Measurements from ENCODE around the gene ACTN3.
"Not testable (repeated sequence)": the region's sequence is repeated elsewhere in the genome, so short reads cannot be mapped to it uniquely, and the experiment has no call there.

The ACTN3 gene

GRCh38 chr11:66569076-66569475 is 22.4 kb downstream of the ACTN3 start:
- Histone ChIP-seq H3K9ac (ENCODE audit: low read depth, low read length) (no peak overlapping the region), H3K36me3 (ENCODE audit: control insufficient read depth, insufficient read depth, low read length) (peaks cover 3% of the 10 kb centered on the region), H3K4me1 (ENCODE audit: control insufficient read depth, insufficient read depth, low read length) (peaks cover 4% of the 10 kb centered on the region), H3K27me3 (ENCODE audit: control insufficient read depth, insufficient read depth, low read length) (no peaks in the 10 kb centered on the region), H3K4me3 (ENCODE audit: low read depth, low read length) (no peak overlapping the region), H3K9me3 (ENCODE audit: control insufficient read depth, insufficient read depth, low read length) (no peaks in the 10 kb centered on the region)

- H3K9ac ChIP-seq (ENCODE audit: low read depth, low read length) = no peak overlapping the region
- no peaks in the 10 kb centered on the region for H3K9me3 ChIP-seq (ENCODE audit: control insufficient read depth, insufficient read depth, low read length)
- peaks cover 4% of the 10 kb centered on the region for H3K4me1 ChIP-seq (ENCODE audit: control insufficient read depth, insufficient read depth, low read length)
- peaks cover 3% of the 10 kb centered on the region for H3K36me3 ChIP-seq (ENCODE audit: control insufficient read depth, insufficient read depth, low read length)
- no peak overlapping the region for H3K4me3 ChIP-seq (ENCODE audit: low read depth, low read length)
- no peaks in the 10 kb centered on the region for H3K27me3 ChIP-seq (ENCODE audit: control insufficient read depth, insufficient read depth, low read length)
Measured at GRCh38 chr11:66570079-66570849, 23.6 kb downstream of the ACTN3 start.

- no peaks in the 10 kb centered on the region for H3K9me3 ChIP-seq (ENCODE audit: control insufficient read depth, insufficient read depth, low read length)
- no peak overlapping the region for H3K4me3 ChIP-seq (ENCODE audit: low read depth, low read length)
- H3K9ac ChIP-seq (ENCODE audit: low read depth, low read length) = no peak overlapping the region
- no peaks in the 10 kb centered on the region for H3K27me3 ChIP-seq (ENCODE audit: control insufficient read depth, insufficient read depth, low read length)
- H3K4me1 ChIP-seq (ENCODE audit: control insufficient read depth, insufficient read depth, low read length) = peaks cover 4% of the 10 kb centered on the region
- no peaks in the 10 kb centered on the region for H3K36me3 ChIP-seq (ENCODE audit: control insufficient read depth, insufficient read depth, low read length)
Measured at GRCh38 chr11:66570850-66571180, 24.1 kb downstream of the ACTN3 start.

GRCh38 chr11:66579017-66579606 is 32.4 kb downstream of the ACTN3 start:
- no peak overlapping the region for H3K4me3 ChIP-seq (ENCODE audit: low read depth, low read length)

DNA sequence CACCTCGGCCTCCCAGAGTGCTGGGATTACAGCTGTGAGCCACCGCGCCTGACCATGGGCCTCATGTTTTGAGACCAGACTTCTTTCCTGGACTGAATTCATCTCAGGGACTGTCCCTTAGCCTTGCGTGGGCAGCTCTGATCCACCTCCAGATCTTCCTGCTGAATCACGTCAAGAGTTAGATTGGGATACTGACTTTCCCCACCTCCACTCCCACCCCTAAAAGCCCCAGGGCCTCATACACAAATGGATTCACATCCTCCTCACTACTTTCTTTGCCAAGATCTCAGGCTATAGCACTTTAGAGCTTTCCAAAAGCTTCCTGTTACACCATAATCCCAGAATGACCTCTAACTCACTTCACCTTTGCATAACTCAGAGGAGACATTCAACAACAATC is 34.1 kb downstream of the ACTN3 start:
- no peak overlapping the region for H3K9ac ChIP-seq (ENCODE audit: low read depth, low read length)

More at GRCh38 chr11:66579017-66579606, 32.4 kb downstream of the ACTN3 start:
- peaks cover 5% of the 10 kb centered on the region for H3K27me3 ChIP-seq (ENCODE audit: control insufficient read depth, insufficient read depth, low read length)
- no peak overlapping the region for H3K9ac ChIP-seq (ENCODE audit: low read depth, low read length)
- no peaks in the 10 kb centered on the region for H3K36me3 ChIP-seq (ENCODE audit: control insufficient read depth, insufficient read depth, low read length)
- no peaks in the 10 kb centered on the region for H3K9me3 ChIP-seq (ENCODE audit: control insufficient read depth, insufficient read depth, low read length)
- H3K4me1 ChIP-seq (ENCODE audit: control insufficient read depth, insufficient read depth, low read length) = no peaks in the 10 kb centered on the region

GRCh38 chr11:66581261-66581660 is 34.6 kb downstream of the ACTN3 start:
- Histone ChIP-seq H3K9me3 (ENCODE audit: control insufficient read depth, insufficient read depth, low read length) (no peaks in the 10 kb centered on the region), H3K4me1 (ENCODE audit: control insufficient read depth, insufficient read depth, low read length) (no peaks in the 10 kb centered on the region), H3K27me3 (ENCODE audit: control insufficient read depth, insufficient read depth, low read length) (peaks cover 5% of the 10 kb centered on the region), H3K36me3 (ENCODE audit: control insufficient read depth, insufficient read depth, low read length) (no peaks in the 10 kb centered on the region), H3K9ac (ENCODE audit: low read depth, low read length) (no peak overlapping the region), H3K4me3 (ENCODE audit: low read depth, low read length) (no peak overlapping the region)

More for the DNA sequence above, 34.1 kb downstream of the ACTN3 start:
- no peaks in the 10 kb centered on the region for H3K36me3 ChIP-seq (ENCODE audit: control insufficient read depth, insufficient read depth, low read length)
- H3K4me1 ChIP-seq (ENCODE audit: control insufficient read depth, insufficient read depth, low read length) = no peaks in the 10 kb centered on the region
- no peaks in the 10 kb centered on the region for H3K9me3 ChIP-seq (ENCODE audit: control insufficient read depth, insufficient read depth, low read length)
- no peak overlapping the region for H3K4me3 ChIP-seq (ENCODE audit: low read depth, low read length)
- H3K27me3 ChIP-seq (ENCODE audit: control insufficient read depth, insufficient read depth, low read length) = peaks cover 5% of the 10 kb centered on the region

GRCh38 chr11:66582565-66583147 is 36.0 kb downstream of the ACTN3 start:
- not testable (repeated sequence) for H3K36me3 ChIP-seq (ENCODE audit: control insufficient read depth, insufficient read depth, low read length); H3K27me3 ChIP-seq (ENCODE audit: control insufficient read depth, insufficient read depth, low read length); H3K4me3 ChIP-seq (ENCODE audit: low read depth, low read length); H3K4me1 ChIP-seq (ENCODE audit: control insufficient read depth, insufficient read depth, low read length); H3K9me3 ChIP-seq (ENCODE audit: control insufficient read depth, insufficient read depth, low read length); H3K9ac ChIP-seq (ENCODE audit: low read depth, low read length)

DNA sequence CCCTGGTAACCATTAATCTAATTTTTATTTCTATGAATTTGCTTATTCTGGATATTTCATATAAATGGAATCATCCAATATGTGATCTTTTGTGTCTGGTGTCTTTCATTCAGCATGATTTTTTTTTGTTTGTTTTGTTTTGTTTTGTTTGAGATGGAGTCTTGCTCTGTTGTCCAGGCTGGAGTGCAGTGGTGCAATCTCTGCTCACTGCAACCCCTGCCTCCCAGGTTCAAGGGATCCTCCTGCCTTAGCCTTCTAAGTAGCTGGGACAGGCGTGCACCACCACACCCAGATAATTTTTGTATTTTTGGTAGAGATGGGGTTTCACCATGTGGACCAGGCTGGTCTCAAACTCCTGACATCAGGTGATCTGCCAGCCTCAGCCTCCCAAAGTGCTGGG is 38.7 kb downstream of the ACTN3 start:
- not testable (repeated sequence) for H3K36me3 ChIP-seq (ENCODE audit: control insufficient read depth, insufficient read depth, low read length); H3K4me1 ChIP-seq (ENCODE audit: control insufficient read depth, insufficient read depth, low read length); H3K27me3 ChIP-seq (ENCODE audit: control insufficient read depth, insufficient read depth, low read length); H3K9me3 ChIP-seq (ENCODE audit: control insufficient read depth, insufficient read depth, low read length); H3K4me3 ChIP-seq (ENCODE audit: low read depth, low read length); H3K9ac ChIP-seq (ENCODE audit: low read depth, low read length)

DNA sequence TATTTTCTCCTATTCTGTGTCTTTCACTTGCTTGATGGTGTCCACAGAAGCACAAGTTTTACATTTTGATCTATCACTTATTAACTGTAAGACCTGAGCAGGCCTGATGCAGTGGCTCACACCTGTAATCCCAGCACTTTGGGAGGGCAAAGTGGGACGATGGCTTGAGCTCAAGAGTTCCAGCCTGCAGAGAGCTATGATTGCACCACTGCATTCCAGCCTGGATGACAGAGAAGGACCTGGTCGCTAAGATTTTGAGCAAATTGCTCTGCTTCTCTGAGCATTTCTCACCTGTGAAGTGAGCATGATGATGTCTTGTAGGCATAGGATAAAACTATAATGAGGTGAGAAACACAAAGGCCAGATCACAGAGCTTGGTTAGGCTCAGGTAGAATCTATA is 39.4 kb downstream of the ACTN3 start:
- H3K36me3 ChIP-seq (ENCODE audit: control insufficient read depth, insufficient read depth, low read length) = no peaks in the 10 kb centered on the region
- no peak overlapping the region for H3K9ac ChIP-seq (ENCODE audit: low read depth, low read length)
- H3K27me3 ChIP-seq (ENCODE audit: control insufficient read depth, insufficient read depth, low read length) = no peaks in the 10 kb centered on the region
- no peaks in the 10 kb centered on the region for H3K9me3 ChIP-seq (ENCODE audit: control insufficient read depth, insufficient read depth, low read length)
- no peak overlapping the region for H3K4me3 ChIP-seq (ENCODE audit: low read depth, low read length)
- H3K4me1 ChIP-seq (ENCODE audit: control insufficient read depth, insufficient read depth, low read length) = no peaks in the 10 kb centered on the region

DNA sequence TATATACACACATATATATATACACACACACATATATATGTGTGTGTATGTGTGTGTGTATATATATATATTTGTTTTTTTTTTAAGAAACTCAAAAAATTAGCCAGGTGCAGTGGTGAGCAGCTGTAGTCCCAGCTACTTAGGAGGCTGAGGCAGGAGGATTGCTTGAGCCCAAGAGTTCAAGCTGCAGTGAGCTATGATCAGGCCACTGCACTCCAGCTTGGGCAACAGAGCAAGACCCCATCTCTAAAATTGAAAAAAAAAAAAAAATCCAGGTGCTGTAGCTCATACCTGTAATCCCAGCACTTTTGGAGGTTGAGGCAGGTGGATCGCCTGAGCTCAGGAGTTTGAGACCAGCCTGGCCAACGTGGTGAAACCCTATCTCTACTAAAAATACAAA is 42.6 kb downstream of the ACTN3 start:
- not testable (repeated sequence) for H3K27me3 ChIP-seq (ENCODE audit: control insufficient read depth, insufficient read depth, low read length); H3K36me3 ChIP-seq (ENCODE audit: control insufficient read depth, insufficient read depth, low read length); H3K9me3 ChIP-seq (ENCODE audit: control insufficient read depth, insufficient read depth, low read length); H3K4me1 ChIP-seq (ENCODE audit: control insufficient read depth, insufficient read depth, low read length); H3K4me3 ChIP-seq (ENCODE audit: low read depth, low read length); H3K9ac ChIP-seq (ENCODE audit: low read depth, low read length)

- H3K4me3 ChIP-seq (ENCODE audit: low read depth, low read length) = no peak overlapping the region
- H3K4me1 ChIP-seq (ENCODE audit: control insufficient read depth, insufficient read depth, low read length) = no peaks in the 10 kb centered on the region
- no peaks in the 10 kb centered on the region for H3K36me3 ChIP-seq (ENCODE audit: control insufficient read depth, insufficient read depth, low read length)
- no peaks in the 10 kb centered on the region for H3K27me3 ChIP-seq (ENCODE audit: control insufficient read depth, insufficient read depth, low read length)
- no peak overlapping the region for H3K9ac ChIP-seq (ENCODE audit: low read depth, low read length)
- H3K9me3 ChIP-seq (ENCODE audit: control insufficient read depth, insufficient read depth, low read length) = no peaks in the 10 kb centered on the region
Measured at GRCh38 chr11:66589996-66590675, 43.4 kb downstream of the ACTN3 start.

GRCh38 chr11:66591175-66591574 is 44.5 kb downstream of the ACTN3 start:
- H3K9ac ChIP-seq (ENCODE audit: low read depth, low read length) = no peak overlapping the region
- H3K4me1 ChIP-seq (ENCODE audit: control insufficient read depth, insufficient read depth, low read length) = no peaks in the 10 kb centered on the region
- H3K27me3 ChIP-seq (ENCODE audit: control insufficient read depth, insufficient read depth, low read length) = no peaks in the 10 kb centered on the region
- no peak overlapping the region for H3K4me3 ChIP-seq (ENCODE audit: low read depth, low read length)
- no peaks in the 10 kb centered on the region for H3K9me3 ChIP-seq (ENCODE audit: control insufficient read depth, insufficient read depth, low read length)
- no peaks in the 10 kb centered on the region for H3K36me3 ChIP-seq (ENCODE audit: control insufficient read depth, insufficient read depth, low read length)

Measured in iPS-15b (cell line).